Suprapubic skin (tissue), 4 donors: ENCODE measurements around the gene STK32B. TPM values are rescaled to one million over a fixed set of nuclear protein-coding genes. Genes with fewer than 3 reads are reported as not detected.
A peak's percentile ranks its signal among the peaks of the same experiment; 100 is the strongest.

Source experiments
- DNase-seq, 2 donors: peaks; one replicate each; pipeline ENCODE4 v3.0.0-alpha.2; 2019; ENCODE audit warnings: low spot score in 2 of 2
- H3K27ac ChIP-seq: fragments of 200-600 bp; sonication (generic); one replicate; pipeline ENCODE4 v1.5.1; 2019
- H3K27me3 ChIP-seq: fragments of 200-600 bp; sonication (generic); one replicate; pipeline ENCODE4 v1.5.1; 2019
- H3K36me3 ChIP-seq: fragments of 200-600 bp; sonication (generic); one replicate; pipeline ENCODE4 v1.5.1; 2019
- H3K4me1 ChIP-seq: fragments of 200-600 bp; sonication (generic); one replicate; pipeline ENCODE4 v1.5.1; 2019
- H3K4me3 ChIP-seq: fragments of 200-600 bp; sonication (generic); one replicate; pipeline ENCODE4 v1.5.1; 2019; ENCODE audit warnings: mild to moderate bottlenecking
- H3K9me3 ChIP-seq: fragments of 200-600 bp; sonication (generic); one replicate; pipeline ENCODE4 v1.5.1; 2019
- EP300 ChIP-seq: sonication (generic); formaldehyde crosslinking; IDR thresholded peaks from one replicate; pipeline ENCODE4 v1.6.1; 2017; ENCODE audit warnings: antibody characterized with exemption
- POLR2A ChIP-seq, 2 donors: fragments of 450-650 bp; IDR thresholded peaks; one replicate each; pipeline ENCODE4 v1.6.1; 2017; ENCODE audit warnings: antibody characterized with exemption in 2 of 2, mild to moderate bottlenecking in 2 of 2, moderate library complexity in 2 of 2
- POLR2AphosphoS5 ChIP-seq, 3 donors: sonication (generic); formaldehyde crosslinking; IDR thresholded peaks; one replicate each; pipeline ENCODE4 v1.6.1; 2017; ENCODE audit warnings: antibody characterized with exemption in 3 of 3
- WGBS: methylation state at CpG from one replicate; pipeline ENCODE4 v1.1.5; 2018; 5-methylcytosine and 5-hydroxymethylcytosine counted together
- total RNA-seq, 4 donors: library from RNA; depleted of rRNA; stranded (reverse); fragments of >200 nt; gene quantifications; one replicate each; pipeline ENCODE4 v1.1.0, GENCODE V29; 2016
- TF ChIP-seq, protein P1 (sequence below), 2 donors: fragments of 200-600 bp in 1 of 2; fragments of 450-650 bp in 1 of 2; sonication (generic) in 1 of 2; IDR thresholded peaks; one replicate each; pipeline ENCODE4 v1.5.1; 2016 to 2019; ENCODE audit warnings: antibody characterized with exemption in 2 of 2, mild to moderate bottlenecking in 1 of 2, moderate library complexity in 1 of 2

Gene STK32B
- total RNA-seq, 4 donors from 2014 or later, result 0.76 to 2.2 (median 1.2) TPM

DNA sequence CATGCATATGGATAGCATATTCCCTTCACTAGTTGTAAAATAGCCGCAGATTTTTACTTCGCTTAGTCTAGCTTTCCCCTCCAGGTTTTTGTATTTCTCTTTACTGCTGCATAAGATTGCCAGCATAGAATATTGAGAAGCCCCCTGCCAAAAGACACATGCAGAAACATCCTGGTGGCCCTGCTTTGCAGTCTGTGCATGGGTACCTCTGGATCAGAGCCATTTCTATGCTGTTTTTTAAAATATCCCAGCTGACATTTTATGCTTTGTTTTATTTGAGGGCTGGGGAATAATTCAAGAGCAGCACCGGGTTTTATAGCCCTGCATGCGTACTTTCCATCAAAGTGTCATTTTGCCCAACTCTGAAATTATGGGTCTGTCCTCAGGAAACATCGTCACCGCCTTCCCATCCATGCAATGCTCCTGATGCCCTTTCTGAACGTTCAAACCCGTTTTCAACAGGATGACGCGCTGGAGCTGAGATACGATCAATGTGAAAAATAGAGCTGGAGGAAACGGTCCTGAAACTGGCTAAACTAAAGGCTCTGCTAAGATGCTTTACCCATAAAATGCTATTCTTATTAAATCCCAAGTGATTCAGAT is 342.7 kb downstream of the STK32B start:
- Histone ChIP-seq H3K27me3 (no peaks in the 10 kb centered on the region), H3K4me3 (no peak overlapping the region), H3K4me1 (no peaks in the 10 kb centered on the region), H3K27ac (no peak overlapping the region), H3K9me3 (no peaks in the 10 kb centered on the region), H3K36me3 (no peaks in the 10 kb centered on the region)
- TF ChIP-seq POLR2A (IDR thresholded peaks at IDR 0.05), result no peak
- TF ChIP-seq, protein P1, sequence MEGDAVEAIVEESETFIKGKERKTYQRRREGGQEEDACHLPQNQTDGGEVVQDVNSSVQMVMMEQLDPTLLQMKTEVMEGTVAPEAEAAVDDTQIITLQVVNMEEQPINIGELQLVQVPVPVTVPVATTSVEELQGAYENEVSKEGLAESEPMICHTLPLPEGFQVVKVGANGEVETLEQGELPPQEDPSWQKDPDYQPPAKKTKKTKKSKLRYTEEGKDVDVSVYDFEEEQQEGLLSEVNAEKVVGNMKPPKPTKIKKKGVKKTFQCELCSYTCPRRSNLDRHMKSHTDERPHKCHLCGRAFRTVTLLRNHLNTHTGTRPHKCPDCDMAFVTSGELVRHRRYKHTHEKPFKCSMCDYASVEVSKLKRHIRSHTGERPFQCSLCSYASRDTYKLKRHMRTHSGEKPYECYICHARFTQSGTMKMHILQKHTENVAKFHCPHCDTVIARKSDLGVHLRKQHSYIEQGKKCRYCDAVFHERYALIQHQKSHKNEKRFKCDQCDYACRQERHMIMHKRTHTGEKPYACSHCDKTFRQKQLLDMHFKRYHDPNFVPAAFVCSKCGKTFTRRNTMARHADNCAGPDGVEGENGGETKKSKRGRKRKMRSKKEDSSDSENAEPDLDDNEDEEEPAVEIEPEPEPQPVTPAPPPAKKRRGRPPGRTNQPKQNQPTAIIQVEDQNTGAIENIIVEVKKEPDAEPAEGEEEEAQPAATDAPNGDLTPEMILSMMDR (IDR thresholded peaks at IDR 0.05), result no peak
- no peak for TF ChIP-seq POLR2AphosphoS5 (IDR thresholded peaks at IDR 0.05)
- no peak for TF ChIP-seq EP300
- no peak for DNase-seq
- 79% methylated on average over 12 of the region's 12 CpGs for WGBS

- whole genome bisulfite sequencing, result 93% methylated on average over 8 of the region's 8 CpGs
- no peaks in the 10 kb centered on the region for H3K27me3 ChIP-seq
- no peak for DNase-seq
- no peaks in the 10 kb centered on the region for H3K36me3 ChIP-seq
- no peaks in the 10 kb centered on the region for H3K4me1 ChIP-seq
- H3K9me3 ChIP-seq, result no peaks in the 10 kb centered on the region
- TF ChIP-seq POLR2AphosphoS5 (IDR thresholded peaks at IDR 0.05) (no peak), EP300 (no peak), POLR2A (IDR thresholded peaks at IDR 0.05) (no peak)
- TF ChIP-seq, protein P1 (IDR thresholded peaks at IDR 0.05), result no peak
- no peak overlapping the region for H3K27ac ChIP-seq
- no peak overlapping the region for H3K4me3 ChIP-seq
Observed at GRCh38 chr4:5395781-5396180, 344.5 kb downstream of the STK32B start.

DNA sequence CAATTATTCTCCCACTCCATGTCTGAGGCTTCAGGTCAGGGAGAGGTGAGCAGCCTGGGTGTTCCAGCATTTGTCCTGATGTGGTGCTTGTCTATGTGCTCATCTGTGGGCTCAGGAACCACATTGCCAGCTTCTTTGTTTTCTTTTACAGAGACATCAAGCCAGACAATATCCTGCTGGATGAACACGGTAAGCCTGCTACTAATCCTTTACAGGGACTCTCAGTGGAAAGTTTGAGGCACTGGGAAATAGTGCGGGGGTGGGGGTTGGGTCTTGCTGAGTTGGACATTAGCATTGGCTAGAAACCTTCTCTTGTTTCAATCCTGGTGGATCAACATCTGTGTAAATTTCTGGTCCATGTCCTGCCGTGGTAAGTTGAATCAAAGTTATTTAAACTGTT is 346.8 kb downstream of the STK32B start:
- Histone ChIP-seq H3K27ac (no peak overlapping the region), H3K4me1 (no peaks in the 10 kb centered on the region), H3K36me3 (no peaks in the 10 kb centered on the region), H3K4me3 (no peak overlapping the region), H3K27me3 (no peaks in the 10 kb centered on the region), H3K9me3 (no peaks in the 10 kb centered on the region)
- WGBS, result 68% methylated on average over 3 of the region's 3 CpGs
- TF ChIP-seq, protein P1 (IDR thresholded peaks at IDR 0.05), result no peak
- TF ChIP-seq EP300 (no peak), POLR2A (IDR thresholded peaks at IDR 0.05) (no peak), POLR2AphosphoS5 (IDR thresholded peaks at IDR 0.05) (no peak)
- DNase-seq, result no peak

- TF ChIP-seq, protein P1 (IDR thresholded peaks at IDR 0.05), result no peak
- no peak for TF ChIP-seq POLR2A (IDR thresholded peaks at IDR 0.05)
- no peak for TF ChIP-seq POLR2AphosphoS5 (IDR thresholded peaks at IDR 0.05)
- TF ChIP-seq EP300, result no peak
- DNase-seq, result no peak
- WGBS, result 93% methylated on average over 4 of the region's 4 CpGs
- H3K4me3 ChIP-seq, result no peak overlapping the region
- H3K27me3 ChIP-seq, result no peaks in the 10 kb centered on the region
- H3K27ac ChIP-seq, result no peak overlapping the region
- H3K36me3 ChIP-seq, result no peaks in the 10 kb centered on the region
- no peaks in the 10 kb centered on the region for H3K9me3 ChIP-seq
- no peaks in the 10 kb centered on the region for H3K4me1 ChIP-seq
Observed at GRCh38 chr4:5399124-5399523, 347.8 kb downstream of the STK32B start.

GRCh38 chr4:5399790-5400421 is 348.6 kb downstream of the STK32B start:
- no peaks in the 10 kb centered on the region for H3K36me3 ChIP-seq
- 68% methylated on average over 8 of the region's 8 CpGs for WGBS
- H3K27me3 ChIP-seq, result no peaks in the 10 kb centered on the region
- DNase-seq, result no peak
- TF ChIP-seq, protein P1 (IDR thresholded peaks at IDR 0.05), result peak in 1 of 2 donors; percentile 39
- no peak for TF ChIP-seq POLR2A (IDR thresholded peaks at IDR 0.05)
- H3K4me3 ChIP-seq, result no peak overlapping the region
- no peaks in the 10 kb centered on the region for H3K4me1 ChIP-seq
- no peak overlapping the region for H3K27ac ChIP-seq
- no peaks in the 10 kb centered on the region for H3K9me3 ChIP-seq
